ENCODE results near the gene RAMP3.

DNA sequence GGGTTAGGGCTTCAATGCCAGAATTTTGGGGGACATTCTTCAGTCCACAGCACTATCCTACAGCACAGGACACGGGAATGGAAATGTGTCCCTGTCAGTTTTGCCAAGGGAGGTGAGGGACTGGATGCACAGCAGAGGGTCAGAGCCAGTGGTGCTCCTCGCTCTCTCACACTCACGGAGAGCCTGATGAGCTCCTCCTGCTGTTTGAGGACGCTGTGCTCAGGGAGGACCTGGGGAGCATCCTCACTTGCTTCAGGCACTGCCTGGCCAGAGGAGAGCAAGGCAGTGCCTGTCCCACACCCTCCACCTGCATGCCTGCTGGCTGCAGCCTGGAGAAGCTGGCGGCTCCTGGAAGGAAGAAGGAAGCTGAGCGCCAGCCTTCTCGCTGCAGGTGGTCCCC, 58.6 kb downstream of the RAMP3 start:
- TF ChIP-seq, protein P1, sequence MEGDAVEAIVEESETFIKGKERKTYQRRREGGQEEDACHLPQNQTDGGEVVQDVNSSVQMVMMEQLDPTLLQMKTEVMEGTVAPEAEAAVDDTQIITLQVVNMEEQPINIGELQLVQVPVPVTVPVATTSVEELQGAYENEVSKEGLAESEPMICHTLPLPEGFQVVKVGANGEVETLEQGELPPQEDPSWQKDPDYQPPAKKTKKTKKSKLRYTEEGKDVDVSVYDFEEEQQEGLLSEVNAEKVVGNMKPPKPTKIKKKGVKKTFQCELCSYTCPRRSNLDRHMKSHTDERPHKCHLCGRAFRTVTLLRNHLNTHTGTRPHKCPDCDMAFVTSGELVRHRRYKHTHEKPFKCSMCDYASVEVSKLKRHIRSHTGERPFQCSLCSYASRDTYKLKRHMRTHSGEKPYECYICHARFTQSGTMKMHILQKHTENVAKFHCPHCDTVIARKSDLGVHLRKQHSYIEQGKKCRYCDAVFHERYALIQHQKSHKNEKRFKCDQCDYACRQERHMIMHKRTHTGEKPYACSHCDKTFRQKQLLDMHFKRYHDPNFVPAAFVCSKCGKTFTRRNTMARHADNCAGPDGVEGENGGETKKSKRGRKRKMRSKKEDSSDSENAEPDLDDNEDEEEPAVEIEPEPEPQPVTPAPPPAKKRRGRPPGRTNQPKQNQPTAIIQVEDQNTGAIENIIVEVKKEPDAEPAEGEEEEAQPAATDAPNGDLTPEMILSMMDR (conservative IDR thresholded peaks at IDR 0.05; ENCODE audit: low read length) = no peak
- no peak for TF ChIP-seq EZH2phosphoT487 (IDR thresholded peaks at IDR 0.05; ENCODE audit: borderline replicate concordance)

All from Loucy (cell line).